ENCODE measurements around the gene CNFN. TPM values are rescaled to one million over a fixed set of nuclear protein-coding genes. Genes with fewer than 3 reads are reported as not detected.

CNFN gene
- total RNA-seq, 4 donors from 2014 or later: 530 to 1,759 (median 921) TPM

DNA sequence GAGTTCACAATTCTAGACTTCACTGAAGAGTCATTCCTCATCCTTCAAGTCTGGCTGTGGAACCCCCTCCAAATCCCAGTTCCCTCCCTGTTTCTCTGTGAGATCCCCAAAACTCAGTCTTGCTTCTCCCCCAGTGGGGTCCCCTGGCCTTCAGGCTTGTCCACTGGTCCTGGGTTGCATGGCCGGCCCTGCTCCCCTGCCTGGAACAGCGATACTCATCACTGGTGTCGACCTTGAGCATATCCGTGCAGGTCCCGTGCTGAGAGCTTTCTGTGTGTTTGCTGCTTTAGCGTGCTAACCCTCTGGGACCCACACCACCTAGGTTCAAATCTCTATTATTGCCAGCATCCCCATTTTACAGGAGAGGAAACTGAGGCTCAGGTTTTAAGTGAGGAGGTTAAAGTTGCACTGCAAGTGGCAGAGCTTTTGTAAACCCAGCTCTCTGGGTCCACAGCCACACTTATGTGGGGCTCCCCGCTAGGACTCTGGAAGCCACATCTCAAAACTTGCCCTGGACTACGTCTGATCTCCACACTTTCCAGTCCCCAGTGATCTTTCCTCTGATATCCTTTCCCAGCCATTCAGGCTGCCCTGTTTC is 21.6 kb upstream of the CNFN start:
- H3K9me3 ChIP-seq: no peaks in the 10 kb centered on the region
- intact Hi-C loops (cut with DNase I): no loop called here
- H3K36me3 ChIP-seq: peaks cover 0 to 53% (median 0%) of the 10 kb centered on the region in 3 donors
- H3K4me1 ChIP-seq: peaks cover 0 to 25% (median 6%) of the 10 kb centered on the region in 3 donors
- no peaks in the 10 kb centered on the region for H3K27me3 ChIP-seq
- no peak overlapping the region for H3K27ac ChIP-seq
- WGBS, 2 donors: 91 to 98% methylated on average over 7 to 8 of the region's 8 CpGs
- H3K4me3 ChIP-seq: no peak overlapping the region
- DNase-seq: no peak
- TF ChIP-seq, protein P1, sequence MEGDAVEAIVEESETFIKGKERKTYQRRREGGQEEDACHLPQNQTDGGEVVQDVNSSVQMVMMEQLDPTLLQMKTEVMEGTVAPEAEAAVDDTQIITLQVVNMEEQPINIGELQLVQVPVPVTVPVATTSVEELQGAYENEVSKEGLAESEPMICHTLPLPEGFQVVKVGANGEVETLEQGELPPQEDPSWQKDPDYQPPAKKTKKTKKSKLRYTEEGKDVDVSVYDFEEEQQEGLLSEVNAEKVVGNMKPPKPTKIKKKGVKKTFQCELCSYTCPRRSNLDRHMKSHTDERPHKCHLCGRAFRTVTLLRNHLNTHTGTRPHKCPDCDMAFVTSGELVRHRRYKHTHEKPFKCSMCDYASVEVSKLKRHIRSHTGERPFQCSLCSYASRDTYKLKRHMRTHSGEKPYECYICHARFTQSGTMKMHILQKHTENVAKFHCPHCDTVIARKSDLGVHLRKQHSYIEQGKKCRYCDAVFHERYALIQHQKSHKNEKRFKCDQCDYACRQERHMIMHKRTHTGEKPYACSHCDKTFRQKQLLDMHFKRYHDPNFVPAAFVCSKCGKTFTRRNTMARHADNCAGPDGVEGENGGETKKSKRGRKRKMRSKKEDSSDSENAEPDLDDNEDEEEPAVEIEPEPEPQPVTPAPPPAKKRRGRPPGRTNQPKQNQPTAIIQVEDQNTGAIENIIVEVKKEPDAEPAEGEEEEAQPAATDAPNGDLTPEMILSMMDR (IDR thresholded peaks at IDR 0.05): no peak
- no peak for TF ChIP-seq POLR2A (IDR thresholded peaks at IDR 0.05)

DNA sequence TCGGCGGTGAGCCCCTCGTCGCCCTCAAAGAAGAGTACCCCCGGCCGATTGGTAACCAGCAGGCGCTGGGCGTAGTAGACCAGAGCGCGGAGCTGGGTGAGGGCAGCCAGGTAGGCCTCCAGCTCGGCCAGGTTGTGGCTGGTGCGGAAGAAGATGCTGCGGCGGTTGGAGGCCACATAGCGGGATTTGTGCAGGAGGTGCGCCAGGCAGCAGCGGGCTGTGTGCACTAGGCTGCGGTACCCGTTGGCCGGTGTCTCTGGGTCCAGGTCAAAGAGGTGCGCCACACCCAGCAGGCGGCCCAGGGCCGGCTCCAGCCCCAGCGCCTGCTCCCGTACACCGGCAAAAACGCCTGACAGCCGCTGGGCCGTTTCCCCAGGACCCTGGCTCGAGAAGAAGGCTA is 20.3 kb upstream of the CNFN start:
- peaks cover 0 to 25% (median 6%) of the 10 kb centered on the region in 3 donors for H3K4me1 ChIP-seq
- no peak overlapping the region for H3K27ac ChIP-seq
- no peak for TF ChIP-seq POLR2A (IDR thresholded peaks at IDR 0.05)
- TF ChIP-seq, protein P1 (IDR thresholded peaks at IDR 0.05): no peak
- H3K27me3 ChIP-seq: no peaks in the 10 kb centered on the region
- H3K36me3 ChIP-seq: peaks cover 0 to 64% (median 0%) of the 10 kb centered on the region in 3 donors
- intact Hi-C loops (cut with DNase I): no loop called here
- 93% methylated on average over 20 of the region's 30 CpGs; no CpG with 5 or more reads in 1 of the 2 donors for WGBS, 2 donors
- no peak for DNase-seq
- H3K4me3 ChIP-seq: no peak overlapping the region
- H3K9me3 ChIP-seq: no peaks in the 10 kb centered on the region

DNA sequence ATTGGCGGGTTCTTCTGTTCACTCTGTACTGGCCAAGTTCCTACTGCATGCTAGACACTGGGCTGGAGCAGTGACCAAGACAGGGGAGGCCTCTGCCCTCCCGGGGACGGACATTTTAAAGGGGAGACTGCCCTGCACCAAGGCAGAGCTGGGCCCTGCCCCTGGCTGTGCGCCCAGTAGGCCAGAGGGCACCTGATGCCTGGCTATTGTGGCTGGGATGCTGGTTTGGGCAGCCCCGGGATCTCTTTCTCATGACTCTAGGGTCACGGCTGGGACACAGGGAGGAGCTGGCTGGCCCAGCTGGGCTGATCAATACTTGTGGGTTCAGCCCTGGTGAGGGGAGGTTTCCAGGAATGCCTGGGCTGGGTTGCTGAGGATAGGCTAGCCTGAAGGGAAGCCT is 19.4 kb upstream of the CNFN start:
- WGBS, 2 donors: 72 to 75% methylated on average over 4 of the region's 6 CpGs
- no peak for DNase-seq

DNA sequence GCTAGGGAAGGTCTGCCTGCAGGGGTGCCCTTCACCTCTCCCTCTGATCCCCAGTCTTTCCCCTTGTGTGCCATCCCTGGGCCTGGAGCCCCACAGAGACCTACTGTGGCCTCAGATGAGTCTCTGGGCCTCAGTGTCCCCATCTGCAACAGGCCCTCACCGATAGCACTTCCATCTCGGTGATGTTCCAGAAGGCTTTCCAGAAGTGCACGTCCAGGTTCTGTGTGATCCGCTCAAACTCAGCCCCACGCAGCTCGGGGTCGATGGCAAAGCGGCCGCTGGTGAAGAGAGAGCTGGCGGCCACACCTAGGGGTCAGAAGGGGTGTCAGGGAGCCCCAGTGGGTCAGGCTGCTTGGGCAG is 17.7 kb upstream of the CNFN start:
- Histone ChIP-seq H3K36me3 (peaks cover 0 to 56% (median 0%) of the 10 kb centered on the region in 3 donors), H3K9me3 (no peaks in the 10 kb centered on the region), H3K27ac (no peak overlapping the region), H3K4me3 (no peak overlapping the region), H3K4me1 (peaks cover 0 to 24% (median 6%) of the 10 kb centered on the region in 3 donors), H3K27me3 (no peaks in the 10 kb centered on the region)
- WGBS, 2 donors: 93 to 100% methylated on average over 2 to 3 of the region's 10 CpGs
- no peak for TF ChIP-seq POLR2A (IDR thresholded peaks at IDR 0.05)
- TF ChIP-seq, protein P1 (IDR thresholded peaks at IDR 0.05): no peak
- intact Hi-C loops (cut with DNase I): no loop called here
- DNase-seq: no peak

More for the DNA sequence above, 19.4 kb upstream of the CNFN start:
- Histone ChIP-seq H3K4me1 (peaks cover 0 to 25% (median 6%) of the 10 kb centered on the region in 3 donors), H3K27ac (no peak overlapping the region), H3K36me3 (peaks cover 0 to 64% (median 0%) of the 10 kb centered on the region in 3 donors), H3K27me3 (no peaks in the 10 kb centered on the region), H3K4me3 (no peak overlapping the region), H3K9me3 (no peaks in the 10 kb centered on the region)
- intact Hi-C loops (cut with DNase I): no loop called here
- TF ChIP-seq, protein P1 (IDR thresholded peaks at IDR 0.05): no peak
- TF ChIP-seq POLR2A (IDR thresholded peaks at IDR 0.05): no peak

DNA sequence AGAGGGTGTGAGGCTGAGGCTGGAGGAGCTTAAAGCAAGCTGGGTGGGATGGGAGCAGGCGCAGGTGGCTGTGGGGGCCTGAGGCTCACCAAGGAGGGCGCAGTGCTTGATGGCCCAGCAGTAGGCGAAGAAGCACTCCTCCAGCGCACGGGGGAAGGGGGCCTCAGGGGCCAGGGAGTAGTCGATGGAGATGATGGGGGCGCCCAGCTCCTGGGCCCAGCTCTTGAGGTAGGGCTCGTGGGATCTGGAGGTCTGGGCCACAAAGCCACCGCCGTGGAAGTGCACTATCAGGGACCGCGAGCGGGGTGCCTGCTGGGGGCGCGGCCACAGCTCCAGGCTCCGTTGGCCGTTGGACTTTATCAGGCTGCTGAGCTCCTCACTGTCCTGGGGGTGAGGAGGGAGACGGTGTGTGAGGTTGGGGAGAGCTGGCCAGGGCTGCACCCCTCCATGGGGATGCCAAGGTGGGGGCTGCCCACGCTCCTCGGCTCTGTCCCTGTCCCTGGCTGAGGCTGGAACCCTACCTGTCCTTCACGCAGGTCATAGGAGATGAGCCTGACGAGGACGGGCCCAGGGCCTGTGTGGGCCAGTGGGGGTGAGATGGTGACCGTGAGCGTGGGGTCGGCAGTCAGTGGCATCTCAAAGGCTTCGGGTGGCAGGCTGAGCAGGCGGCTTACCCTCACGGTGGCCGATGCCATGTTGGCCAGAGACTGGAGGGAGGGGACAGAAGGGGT is 17.2 kb upstream of the CNFN start:
- H3K4me1 ChIP-seq: peaks cover 0 to 24% (median 6%) of the 10 kb centered on the region in 3 donors
- WGBS, 2 donors: 95 to 96% methylated on average over 9 to 10 of the region's 30 CpGs
- H3K9me3 ChIP-seq: no peaks in the 10 kb centered on the region
- H3K27ac ChIP-seq: no peak overlapping the region
- TF ChIP-seq POLR2A (IDR thresholded peaks at IDR 0.05): no peak
- TF ChIP-seq, protein P1 (IDR thresholded peaks at IDR 0.05): no peak
- H3K36me3 ChIP-seq: peaks cover 0 to 56% (median 0%) of the 10 kb centered on the region in 3 donors
- no peak for DNase-seq
- H3K4me3 ChIP-seq: no peak overlapping the region
- no peaks in the 10 kb centered on the region for H3K27me3 ChIP-seq
- intact Hi-C loops (cut with DNase I): no loop called here
